Epithelial cell of proximal tubule (primary cell): Measurements from ENCODE around the gene CACUL1. TPM values are rescaled to one million over a fixed set of nuclear protein-coding genes. Genes with fewer than 3 reads are reported as not detected.
"Not testable (repeated sequence)": the region's sequence is repeated elsewhere in the genome, so short reads cannot be mapped to it uniquely, and the experiment has no call there.

Source experiments
- DNase-seq: peaks from one replicate; pipeline ENCODE4 v3.0.0-alpha.2; 2011; ENCODE audit warnings: low read depth
- H3K4me3 ChIP-seq: 2 replicates; pipeline ENCODE4 v1.5.1; 2011; ENCODE audit warnings: low read depth, mild to moderate bottlenecking, low read length
- total RNA-seq: library from RNA; depleted of rRNA; stranded (reverse); fragments of >200 nt; gene quantifications from 2 replicates; pipeline ENCODE4 v1.2.3, GENCODE V29; 2015
- TF ChIP-seq, protein P1 (sequence below): conservative IDR thresholded peaks from 2 replicates; pipeline ENCODE4 v1.5.1; 2012; ENCODE audit warnings: low read depth, mild to moderate bottlenecking, low read length

CACUL1 gene
- 19.8 and 23.2 TPM in 2 replicates for total RNA-seq

DNA sequence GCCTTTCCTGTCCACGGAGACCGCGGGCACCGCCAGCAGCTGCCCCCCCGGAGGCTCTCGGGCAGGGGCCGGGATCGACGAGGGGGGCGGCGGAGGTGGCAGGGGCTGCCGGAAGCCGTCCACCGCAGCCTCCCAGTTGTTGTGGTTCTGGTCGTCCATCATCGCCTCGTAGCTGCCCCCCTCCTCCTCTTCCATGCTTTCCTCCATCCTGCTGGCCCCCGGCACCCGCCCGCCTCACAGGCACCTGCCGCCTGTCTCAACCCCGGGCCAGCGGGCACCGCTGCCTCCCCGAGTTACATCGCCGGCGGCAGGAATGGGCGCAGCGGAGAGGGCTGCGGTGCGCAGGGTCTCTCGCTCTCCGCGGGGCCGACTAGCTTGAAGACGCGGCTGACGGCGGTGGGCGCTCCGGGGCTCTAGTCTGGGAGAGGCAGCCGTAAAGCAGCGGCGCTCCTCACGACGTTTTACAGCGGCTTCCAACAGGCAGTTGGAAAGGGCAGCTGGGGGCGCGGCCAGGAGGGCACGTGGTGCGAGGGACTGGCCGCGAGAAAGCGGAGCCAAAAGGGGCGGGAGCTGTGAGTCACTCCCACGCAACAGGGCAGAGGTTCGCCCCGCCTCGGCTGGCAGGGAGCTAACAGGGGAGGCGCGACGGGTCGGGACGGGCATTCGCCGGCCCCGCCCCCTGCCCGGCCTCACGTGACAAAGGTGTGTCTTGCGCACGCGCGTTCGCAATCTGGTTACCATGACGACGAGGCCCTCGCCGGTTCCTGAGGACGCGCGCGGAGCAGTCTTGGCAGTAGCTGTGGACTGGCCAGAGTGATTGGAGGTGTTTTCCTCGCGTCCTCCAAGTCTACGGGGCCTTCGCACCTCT lies at the start of gene CACUL1:
Gene CACUL1 (minus strand): TSS at position 415 of the 868 bp plus-strand sequence. CDS start 208 bp downstream, at position 207.
- peak within 1 kb of the TSS; percentile 98 for H3K4me3 ChIP-seq
- peak; percentile 87 for DNase-seq
- TF ChIP-seq, protein P1, sequence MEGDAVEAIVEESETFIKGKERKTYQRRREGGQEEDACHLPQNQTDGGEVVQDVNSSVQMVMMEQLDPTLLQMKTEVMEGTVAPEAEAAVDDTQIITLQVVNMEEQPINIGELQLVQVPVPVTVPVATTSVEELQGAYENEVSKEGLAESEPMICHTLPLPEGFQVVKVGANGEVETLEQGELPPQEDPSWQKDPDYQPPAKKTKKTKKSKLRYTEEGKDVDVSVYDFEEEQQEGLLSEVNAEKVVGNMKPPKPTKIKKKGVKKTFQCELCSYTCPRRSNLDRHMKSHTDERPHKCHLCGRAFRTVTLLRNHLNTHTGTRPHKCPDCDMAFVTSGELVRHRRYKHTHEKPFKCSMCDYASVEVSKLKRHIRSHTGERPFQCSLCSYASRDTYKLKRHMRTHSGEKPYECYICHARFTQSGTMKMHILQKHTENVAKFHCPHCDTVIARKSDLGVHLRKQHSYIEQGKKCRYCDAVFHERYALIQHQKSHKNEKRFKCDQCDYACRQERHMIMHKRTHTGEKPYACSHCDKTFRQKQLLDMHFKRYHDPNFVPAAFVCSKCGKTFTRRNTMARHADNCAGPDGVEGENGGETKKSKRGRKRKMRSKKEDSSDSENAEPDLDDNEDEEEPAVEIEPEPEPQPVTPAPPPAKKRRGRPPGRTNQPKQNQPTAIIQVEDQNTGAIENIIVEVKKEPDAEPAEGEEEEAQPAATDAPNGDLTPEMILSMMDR, result no peak

DNA sequence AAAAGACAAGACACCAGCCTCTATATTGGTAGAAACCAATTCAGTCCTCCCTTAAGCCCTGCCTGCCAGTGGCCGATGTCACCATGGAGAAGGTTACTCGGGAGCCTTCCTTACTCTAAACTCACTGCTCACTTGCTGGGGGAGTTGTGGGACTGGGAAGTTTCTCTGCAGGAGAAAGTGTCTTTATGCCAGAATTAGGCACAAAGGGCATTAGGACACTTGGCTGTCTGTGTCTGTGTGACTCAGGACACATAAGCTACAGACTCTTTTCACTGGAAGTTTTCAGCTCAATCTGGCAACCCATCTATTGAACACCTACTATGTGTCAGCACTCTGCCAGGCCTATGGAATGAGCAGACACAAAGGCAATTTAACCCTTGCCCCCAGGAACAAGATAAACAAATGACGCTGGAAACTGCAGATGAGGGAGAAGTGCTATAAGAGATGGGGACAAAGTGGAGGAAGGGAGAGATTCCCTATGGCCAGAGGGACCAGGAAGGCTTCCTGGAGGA lies 49.5 kb upstream of the CACUL1 start:
- TF ChIP-seq, protein P1, result no peak
- no peak for DNase-seq
- no peak overlapping the region for H3K4me3 ChIP-seq

DNA sequence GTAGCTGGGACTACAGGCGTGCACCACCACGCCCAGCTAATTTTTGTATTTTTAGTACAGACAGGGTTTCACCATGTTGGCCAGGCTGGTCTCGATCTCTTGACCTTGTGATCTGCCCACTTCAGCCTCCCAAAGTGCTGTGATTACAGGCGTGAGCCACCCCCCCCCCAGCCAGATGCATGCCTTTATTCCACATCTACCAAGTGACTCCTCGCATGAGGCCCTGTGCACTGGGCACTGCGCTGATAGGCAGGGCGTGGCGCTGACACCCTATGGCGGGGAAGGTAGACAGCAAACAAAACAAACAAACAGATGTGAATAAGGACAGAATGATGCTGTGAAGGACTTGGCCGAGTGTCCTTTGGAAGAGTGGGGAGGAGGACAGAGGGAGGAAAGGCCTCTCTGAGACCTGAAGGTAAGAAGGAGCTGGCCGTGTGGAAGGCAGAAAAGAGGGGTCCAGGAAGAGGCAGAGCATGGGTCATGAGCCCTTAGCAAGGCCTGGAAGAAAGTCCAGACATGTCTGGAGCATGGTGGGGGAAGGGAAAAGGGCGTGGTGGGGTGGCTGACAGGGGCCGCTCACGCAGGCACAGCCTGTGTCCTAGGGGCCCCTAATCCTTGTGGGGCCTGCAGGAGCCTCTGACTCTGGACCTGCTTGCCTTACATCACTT lies 47.5 kb upstream of the CACUL1 start:
- TF ChIP-seq, protein P1, result no peak
- no peak for DNase-seq
- no peak overlapping the region for H3K4me3 ChIP-seq

DNA sequence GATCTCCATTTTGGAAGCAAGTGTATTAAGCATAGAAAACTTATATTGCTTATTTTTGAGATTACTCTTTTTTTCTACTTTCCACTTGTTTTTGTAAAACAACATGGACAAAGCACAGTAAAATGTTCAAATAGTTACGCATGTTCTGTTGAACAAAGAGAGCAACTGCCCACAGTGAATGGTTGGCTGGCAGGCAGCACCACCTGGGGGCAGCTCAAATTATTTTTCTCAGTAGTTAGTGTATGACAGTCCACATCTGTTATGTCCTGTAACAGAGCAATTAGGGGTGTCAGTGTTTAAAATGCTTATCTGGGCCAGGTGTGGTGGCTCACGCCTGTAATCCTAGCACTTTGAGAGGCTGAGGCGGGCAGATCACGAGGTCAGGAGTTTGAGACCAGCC lies 46.1 kb upstream of the CACUL1 start:
- TF ChIP-seq, protein P1, result peak; percentile 73
- no peak for DNase-seq
- no peak overlapping the region for H3K4me3 ChIP-seq

DNA sequence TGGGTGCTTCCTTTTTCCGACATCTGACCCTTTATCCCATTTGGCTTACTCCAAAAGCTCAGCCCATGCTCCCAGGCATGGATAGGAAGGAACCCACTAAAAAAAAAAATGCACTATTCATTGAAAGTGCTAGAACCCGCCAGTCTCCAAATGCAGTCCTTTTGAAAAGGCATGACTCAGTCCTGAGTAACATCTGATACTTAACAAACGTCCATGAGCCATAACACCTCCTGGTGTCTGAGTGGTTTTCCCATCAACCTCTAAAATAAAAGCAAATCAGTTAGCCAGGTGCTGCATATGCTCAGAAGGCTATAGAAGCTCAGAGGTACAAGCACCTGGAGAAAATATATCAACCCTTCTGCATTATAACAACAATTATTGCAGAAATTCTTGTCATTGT lies 45.0 kb upstream of the CACUL1 start:
- DNase-seq, result peak; percentile 35
- TF ChIP-seq, protein P1, result peak; percentile 37
- no peak overlapping the region for H3K4me3 ChIP-seq

DNA sequence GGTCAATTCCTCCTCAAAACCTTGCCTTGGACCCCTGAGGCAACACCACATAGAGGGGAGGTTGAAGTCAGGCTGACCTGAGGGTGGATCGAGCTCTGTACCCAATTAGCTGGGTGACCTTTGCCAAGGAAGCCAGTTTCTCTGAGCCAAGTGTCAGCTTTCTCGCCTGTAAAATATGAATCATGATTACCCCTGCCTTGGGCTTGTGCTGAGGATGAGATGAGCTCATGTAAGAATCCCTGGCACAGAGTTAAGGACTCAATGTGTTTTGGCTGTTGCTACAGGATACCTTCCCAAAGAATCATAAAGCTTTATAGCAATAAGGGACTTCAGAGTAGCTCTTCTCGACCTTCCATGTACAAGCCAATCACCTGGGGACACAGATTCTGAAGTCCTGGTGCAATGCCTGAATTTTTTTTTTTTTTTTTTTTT lies 43.5 kb upstream of the CACUL1 start:
- TF ChIP-seq, protein P1, result no peak
- peak; percentile 18 for DNase-seq
- no peak overlapping the region for H3K4me3 ChIP-seq

DNA sequence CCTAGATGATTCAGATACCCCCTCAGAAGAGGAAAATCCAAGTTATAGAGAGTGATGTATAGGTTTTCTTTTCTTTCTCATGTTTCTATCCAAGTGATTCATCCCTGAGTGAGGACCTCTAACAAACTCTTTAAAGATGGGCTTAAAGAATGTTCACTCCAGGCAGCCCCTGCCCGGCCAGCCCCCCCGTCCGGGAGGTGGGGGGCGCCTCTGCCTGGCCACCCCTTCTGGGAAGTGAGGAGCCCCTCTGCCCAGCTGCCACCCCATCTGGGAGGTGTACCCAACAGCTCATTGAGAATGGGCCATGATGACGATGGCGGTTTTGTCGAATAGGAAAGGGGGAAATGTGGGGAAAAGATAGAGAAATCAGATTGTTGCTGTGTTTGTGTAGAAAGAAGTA lies 40.2 kb upstream of the CACUL1 start:
- DNase-seq, H3K4me3 ChIP-seq: not testable (repeated sequence)
